ENCODE measurements around the gene A2M.

The A2M gene

DNA sequence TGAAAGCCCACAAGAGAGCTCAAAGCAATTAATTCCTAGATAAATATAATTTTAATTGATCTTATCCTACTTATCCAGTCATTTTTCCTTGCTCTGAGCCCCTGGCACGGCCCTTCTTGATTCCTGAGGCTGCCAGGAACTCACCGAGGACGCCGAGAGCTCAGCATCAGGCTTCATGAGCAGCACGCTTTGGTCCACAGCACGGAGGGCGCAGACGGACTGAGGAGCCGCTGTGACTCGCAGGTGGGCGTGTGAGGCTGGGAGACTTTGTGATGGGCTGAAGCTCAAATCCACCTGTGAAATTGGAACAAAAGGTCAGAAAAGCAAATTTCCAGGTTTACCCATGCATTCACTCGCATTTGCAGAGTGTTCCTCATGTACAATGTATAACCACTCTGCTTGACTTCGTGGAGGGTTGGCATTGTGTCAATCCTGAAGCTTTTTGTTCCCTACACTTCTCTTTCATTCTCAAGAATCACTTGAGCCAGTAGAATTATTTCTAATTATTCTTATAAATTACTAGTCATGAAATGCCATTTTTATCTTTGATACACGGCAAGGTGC, 17.2 kb downstream of the A2M start:
- DNase-seq (ENCODE audit: low spot score) = no peak

DNA sequence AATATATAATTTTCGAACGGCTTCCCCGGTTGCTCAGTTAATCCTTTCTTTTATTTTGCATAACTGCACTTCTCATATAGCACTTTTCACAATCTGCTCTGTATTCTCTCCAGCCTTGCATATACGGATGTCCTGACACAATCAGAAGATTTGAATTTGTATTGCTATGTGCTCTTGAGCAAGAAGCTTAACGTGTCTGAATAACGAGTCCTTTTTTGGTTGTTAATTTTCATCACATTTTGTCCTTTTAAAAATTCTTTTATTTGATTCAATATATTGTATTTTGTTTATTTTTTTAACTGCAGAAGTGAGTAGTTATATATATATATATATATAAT, 17.6 kb downstream of the A2M start:
- no peak for DNase-seq (ENCODE audit: low spot score)

DNA sequence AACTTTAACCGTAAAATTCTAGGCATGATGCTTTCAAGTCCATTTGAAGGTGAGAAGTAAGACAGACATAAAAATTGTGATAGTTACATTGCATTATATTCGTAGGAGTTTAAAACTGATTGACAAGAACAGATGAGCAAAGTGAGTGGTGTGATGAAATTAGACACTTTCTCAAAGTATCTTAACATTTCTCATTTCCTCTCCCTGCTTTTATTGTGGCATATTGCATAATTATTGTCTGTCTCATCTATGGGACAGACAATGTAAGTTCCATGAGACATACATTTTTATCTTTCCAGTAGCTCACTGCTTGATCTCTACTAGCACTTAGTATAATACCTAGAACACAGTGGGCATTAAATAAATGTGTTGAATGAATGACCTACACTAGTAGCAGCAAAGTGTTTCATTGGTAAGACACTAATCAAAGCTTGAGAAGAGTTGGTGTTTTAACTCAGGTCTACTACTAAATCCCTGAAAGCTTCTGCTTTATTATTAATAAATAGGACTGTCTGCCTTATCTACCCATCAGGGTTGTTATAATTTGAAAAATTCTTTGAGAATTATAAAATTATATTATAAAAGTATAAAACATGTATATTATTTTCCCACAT, 19.0 kb downstream of the A2M start:
- no peak for DNase-seq (ENCODE audit: low spot score)

DNA sequence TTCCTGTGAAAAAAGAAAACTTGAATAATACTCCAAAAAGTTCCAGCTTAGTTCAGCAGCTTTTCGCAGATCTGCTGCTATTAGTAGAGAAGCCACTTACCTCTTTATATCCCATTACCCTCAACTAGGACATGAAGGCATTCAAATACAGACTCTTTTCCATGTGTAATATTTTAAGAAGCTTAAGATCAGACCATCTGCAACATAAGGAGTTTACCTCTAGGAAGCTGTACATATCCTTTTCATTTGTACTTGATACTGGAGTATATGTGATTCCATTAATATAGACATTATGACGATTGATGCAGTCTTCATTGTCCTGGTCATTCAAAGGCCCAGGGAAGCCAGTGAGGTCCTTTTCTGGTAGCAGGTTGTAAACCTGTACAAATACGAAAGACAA, 20.4 kb downstream of the A2M start:
- no peak for DNase-seq (ENCODE audit: low spot score)

DNA sequence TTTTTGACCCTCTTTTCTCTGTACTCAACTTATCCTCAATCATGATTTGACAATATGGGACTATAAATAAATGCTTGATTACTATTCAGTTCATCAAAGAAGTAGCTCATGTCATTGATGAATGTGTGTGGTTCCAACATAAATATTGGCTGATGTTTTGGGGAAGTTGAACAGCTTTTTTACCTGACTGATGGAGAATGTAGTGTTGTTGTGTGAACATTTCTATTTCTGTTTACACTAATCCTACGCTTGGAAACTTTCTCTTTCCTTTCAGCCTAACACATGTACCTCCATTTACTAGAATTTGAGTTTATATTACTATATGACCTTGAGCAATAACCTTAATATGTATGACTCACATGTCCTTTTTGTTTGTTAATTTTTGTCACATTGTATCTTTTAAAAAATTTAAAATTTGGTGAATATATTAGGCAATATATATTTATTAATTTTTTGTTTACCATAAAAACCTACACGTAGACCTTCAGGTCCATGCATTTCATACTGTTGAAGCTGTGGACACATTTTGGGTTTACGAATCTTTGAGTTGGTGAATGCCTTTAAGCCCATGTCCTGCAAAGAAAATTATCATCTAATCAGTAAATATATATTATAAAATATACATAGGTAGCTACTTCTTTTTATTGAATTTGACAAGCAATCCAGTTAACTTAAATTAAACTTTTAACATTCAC, 21.1 kb downstream of the A2M start:
- DNase-seq (ENCODE audit: low spot score) = no peak

DNA sequence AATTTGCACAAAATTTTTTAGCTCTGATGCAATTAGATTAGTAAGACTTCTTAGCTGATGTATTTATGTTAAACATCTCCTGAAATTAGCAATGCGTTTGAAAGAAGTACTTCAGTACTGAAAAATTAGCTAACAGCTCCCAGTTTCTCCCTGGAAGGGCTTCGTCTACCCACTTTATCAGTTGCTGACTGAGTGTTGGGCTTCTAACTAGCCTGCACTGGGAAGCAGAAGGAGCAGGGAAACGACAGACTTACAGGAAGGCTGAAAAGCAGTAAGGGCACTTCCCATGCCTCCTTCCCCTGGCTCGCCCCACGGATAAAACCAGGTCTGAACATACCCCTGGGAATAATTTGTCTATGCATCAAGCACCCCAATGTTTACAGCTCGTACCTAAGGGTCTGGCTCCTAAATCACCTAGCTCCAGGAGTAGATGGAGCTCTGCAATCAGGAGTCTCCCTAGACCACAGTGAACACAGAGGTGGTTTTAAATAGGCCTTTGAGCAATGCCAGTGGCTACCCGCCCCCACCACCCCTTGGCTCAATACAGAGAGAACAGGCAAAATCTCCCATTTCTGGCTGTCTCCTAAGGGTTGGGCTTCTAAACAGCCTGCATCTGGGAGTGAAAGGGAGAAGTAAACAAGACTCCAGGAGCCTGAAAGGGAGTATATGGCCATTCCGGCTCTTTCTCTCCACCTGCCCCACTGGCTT, 23.7 kb downstream of the A2M start:
- DNase-seq (ENCODE audit: low spot score) = no peak

DNA sequence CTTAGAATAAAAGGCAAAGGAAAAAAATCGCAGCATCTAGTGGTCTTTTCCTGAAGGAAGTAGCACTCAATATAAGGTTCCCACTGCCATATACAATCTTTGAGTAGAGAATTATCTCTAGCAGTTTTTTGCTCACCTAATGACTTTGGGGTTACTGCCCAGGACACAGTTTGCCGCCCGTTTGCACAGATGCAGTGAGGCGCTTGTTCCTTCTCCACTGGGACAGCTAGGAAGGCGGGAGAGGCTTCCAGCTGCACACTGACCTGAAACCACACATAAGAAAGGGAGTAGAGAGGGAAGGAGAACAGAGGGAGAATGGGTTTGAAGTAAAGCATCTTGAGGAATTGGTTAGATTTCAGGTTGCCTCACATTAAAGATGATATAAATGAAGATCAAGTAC, 25.5 kb downstream of the A2M start:
- DNase-seq (ENCODE audit: low spot score) = no peak

DNA sequence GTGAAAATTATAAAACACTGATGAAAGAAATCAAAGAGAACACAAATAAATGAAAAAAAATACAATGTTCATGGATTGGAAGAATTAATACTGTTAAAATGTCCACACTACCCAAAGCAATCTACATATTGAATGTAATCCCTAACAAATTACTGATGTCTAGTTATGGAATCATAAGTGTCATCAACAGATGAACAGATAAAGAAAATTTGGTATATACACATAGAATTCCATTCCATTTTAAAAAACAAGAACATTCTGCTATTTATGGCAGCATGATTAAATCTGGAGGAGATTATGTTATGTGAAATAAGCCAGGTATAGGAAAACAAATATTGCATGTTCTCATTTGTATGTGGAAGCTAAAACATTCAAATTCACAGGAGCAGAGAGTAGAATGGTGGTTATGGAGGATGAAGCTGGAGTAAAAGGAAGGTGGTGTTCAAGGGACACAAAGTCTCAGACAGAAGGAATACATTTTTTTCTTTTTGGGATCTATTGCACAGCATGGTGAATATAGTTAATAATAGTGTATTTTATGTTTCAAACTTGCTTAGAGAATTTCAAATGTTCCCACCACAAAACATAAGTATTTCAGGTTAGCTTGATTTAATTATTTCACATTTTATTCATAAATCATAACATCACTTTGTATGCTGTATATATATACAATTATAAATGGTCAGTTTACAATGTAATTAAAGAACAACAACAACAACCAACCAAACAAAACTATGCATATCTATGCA, 28.5 kb downstream of the A2M start:
- no peak for DNase-seq (ENCODE audit: low spot score)

DNA sequence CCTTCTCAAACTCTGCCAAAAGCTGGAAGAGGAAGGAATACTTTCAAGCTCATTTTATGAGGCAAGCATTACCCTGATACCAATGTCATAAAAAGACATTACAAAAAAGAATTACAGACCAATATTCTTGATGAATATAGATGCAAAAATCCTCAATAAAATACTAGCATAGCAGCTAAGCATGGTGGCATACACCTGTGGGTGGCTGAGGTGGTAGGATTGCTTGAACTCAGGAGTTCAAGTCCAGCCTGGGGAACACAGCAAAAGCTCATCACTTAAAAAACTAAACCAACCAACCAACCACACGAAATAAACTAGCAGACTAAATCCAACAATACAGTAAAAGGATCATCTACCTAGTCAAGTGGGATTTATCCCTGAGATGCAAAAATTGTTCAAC, 29.6 kb downstream of the A2M start:
- no peak for DNase-seq (ENCODE audit: low spot score)

DNA sequence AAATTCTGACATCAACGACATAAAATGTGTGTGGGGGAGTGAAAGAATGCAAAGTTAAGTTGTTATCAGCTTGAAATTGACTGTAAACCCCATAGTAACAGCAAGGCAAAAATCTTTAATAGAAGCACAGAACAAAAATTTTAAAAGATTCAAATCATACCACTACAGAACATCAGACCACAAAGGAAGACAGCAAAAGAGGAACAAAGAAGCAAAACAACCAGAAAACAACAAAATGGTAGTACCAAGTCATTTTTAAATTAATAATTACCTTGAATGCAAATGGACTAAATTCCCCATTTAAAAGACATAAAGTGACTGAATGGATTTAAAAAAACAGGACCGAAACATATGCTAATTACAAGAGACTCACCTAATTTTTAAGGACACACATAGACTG, 31.3 kb downstream of the A2M start:
- no peak for DNase-seq (ENCODE audit: low spot score)

DNA sequence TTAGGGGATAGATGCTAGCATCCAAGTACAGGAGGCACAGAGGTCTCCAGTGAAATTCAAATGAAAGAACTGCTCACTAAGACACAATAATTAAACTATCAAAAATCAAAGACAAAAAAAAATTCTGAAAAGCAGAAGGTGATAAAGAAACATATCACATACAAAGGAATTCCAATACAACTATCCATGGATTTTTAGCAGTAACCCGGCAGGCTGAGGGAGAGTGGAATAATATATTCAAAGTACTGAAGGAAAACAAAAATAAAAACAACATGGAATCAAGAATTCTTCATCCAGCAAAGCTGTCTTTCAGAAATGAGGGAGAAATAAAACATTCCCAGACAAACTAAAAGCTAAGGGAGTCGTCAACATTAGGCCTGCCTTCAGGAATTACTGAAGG, 31.9 kb downstream of the A2M start:
- no peak for DNase-seq (ENCODE audit: low spot score)

DNA sequence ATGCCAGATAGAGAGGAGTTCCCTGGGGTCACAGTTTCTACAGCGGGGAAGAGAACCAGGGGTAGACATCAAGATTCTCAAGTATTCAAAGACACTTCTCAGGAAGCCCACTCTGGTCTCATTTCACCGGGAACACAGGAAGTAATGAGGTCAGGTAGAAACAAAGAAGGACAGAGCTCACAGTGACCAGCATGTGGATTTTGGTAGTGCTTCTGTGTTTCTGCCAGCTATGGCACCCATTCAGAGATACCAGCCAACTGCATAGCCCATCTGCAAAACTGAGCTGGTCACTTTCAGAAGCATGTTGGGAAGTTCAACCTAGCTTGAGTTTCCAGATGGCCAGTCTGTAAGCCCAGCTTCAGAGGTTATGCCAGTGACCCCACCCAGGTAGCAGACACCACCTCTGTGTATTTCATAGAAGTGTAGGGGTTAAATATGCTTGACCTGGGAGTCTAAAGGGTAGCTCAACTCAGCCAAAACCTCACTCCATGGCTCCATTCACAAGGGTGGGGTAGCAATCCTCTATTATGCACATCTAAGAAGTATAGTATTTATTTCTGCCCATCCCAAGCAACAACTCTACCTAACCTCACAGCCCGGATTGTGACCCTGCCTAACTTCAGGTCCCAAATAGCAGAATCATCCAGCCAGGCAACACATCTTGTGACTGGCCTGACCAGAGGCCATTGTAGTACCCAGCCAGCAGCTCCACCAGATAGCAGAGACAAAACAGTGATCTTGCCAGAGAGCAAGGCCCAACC, 33.9 kb downstream of the A2M start:
- DNase-seq (ENCODE audit: low spot score) = no peak

DNA sequence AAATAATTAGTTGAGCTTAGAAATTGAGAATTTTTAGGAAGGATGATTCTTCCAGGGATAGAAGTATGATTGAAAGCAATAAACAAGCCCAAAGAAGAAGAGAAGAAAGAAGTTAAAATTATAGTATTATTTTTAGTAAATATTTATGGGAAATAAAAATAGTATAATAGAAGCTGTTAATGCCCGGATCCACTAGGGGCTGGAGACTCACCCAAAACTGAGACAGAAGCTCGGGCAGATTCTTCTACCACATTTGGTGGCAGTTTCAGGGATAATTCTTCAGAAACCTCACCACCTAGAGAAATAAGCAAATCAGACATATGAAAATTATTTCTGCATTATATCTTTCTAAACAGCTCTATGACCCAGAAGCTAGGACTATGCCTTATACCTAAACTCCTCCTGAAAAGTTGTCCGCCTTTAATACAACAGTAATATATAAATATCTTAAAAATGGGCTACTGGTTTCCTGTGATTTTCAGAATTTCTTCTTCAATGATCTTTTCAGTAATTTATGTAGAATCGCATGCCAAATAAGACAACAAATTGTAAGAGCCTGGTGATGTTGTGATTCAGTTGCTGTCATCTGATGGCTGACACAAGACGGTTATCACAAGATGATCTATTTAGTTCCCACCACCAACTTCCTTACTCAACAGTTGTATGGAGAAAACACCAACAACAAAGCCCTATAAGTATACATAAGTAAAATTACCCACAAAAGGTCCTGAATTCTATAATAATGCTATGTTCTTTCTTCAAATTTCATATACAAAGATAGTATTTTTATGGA, 35.6 kb downstream of the A2M start:
- no peak for DNase-seq (ENCODE audit: low spot score)

DNA sequence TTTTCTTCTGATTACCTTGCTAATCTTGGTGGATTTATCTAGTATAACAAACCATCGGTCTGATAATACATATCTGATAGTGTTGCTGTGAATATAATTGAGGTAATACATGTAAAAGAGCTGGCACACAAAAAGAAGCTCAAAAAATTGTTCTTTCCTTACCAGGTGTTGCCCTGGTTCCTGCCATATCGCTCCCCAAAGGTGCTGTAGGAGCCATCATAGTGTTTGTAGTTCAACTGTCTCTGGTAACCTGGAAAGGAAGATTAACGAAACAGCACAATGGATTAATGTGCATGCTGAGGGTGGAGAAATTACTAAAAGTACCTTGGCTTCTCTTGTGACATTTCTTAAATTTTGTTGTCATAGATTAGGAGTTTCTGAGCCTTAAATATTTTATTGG, 36.6 kb downstream of the A2M start:
- DNase-seq (ENCODE audit: low spot score) = no peak

DNA sequence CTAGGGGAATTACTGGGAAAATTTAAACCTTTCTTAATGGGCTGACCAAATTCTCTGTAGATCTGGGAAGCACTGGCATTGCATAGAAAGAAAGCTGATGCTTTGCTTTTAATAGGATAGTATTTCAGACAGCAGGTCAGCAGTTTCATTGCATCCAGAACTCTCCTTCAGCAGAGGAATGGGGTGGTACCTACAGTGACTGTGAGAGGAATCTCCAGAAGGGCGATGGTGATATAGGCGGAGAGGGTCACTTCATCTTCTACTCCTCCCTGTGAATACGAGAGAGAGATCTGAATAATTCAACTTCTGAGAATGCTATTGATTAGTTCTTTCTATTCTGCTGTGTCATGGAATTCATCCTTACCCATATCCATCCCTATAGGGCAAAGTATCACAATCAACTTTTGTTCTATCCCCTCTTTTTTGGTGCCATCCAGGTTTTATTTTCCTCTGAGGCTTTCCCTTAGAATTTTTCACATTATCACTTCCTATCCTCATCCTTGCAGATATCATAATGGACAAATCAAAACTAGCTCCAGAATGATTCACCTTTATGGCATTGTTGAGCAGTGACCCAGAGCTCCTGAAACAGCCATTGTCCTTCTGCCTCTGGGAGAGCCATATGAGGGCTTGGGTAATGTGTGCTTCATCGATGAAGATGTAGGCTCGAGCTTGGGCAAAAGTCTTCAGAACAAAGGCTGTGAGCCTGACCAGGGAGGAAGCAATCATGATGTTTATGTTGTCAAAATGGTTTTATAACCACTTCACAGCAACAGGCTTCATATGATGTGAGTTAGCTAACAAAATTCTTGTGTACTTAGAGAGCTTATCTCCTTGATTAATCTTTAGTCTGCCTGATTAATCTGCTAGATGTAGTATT, 38.3 kb downstream of the A2M start:
- no peak for DNase-seq (ENCODE audit: low spot score)

DNA sequence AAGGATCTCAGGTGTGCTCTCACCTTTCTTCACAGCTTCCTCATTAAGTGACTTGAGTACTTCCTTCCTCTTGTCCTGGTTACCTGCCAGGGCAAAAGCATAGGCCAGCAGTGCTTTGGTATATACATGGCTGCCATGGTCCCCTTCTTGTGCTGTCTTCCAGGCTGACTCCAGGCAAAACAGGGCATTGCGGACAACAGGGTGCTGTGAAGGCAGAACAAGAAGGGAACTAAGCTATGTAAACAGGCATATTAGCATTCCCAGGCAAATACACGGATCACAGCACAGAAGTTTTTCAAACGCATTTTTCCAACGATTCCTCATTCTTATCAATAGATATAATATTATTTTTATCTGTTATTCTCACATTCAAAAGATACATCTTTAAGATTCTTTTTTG, 39.0 kb downstream of the A2M start:
- no peak for DNase-seq (ENCODE audit: low spot score)

DNA sequence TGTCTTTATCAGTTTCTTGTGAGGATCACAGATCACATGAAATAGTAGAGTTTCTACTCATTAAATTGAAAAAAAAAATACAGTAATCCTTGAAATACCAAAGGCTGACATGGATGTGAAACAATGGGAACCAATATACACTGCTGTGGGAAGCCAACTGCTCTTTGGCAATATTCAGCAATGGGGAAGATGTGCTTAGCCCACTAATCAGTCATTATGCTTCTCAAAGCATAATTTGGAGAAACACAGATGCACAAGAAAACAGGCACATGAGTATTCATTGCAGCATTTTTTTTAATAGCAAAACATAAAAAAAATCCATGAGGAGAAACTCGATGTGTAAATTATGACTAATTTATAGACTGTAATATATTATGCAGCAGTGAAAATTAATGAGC, 40.6 kb downstream of the A2M start:
- DNase-seq (ENCODE audit: low spot score) = no peak

DNA sequence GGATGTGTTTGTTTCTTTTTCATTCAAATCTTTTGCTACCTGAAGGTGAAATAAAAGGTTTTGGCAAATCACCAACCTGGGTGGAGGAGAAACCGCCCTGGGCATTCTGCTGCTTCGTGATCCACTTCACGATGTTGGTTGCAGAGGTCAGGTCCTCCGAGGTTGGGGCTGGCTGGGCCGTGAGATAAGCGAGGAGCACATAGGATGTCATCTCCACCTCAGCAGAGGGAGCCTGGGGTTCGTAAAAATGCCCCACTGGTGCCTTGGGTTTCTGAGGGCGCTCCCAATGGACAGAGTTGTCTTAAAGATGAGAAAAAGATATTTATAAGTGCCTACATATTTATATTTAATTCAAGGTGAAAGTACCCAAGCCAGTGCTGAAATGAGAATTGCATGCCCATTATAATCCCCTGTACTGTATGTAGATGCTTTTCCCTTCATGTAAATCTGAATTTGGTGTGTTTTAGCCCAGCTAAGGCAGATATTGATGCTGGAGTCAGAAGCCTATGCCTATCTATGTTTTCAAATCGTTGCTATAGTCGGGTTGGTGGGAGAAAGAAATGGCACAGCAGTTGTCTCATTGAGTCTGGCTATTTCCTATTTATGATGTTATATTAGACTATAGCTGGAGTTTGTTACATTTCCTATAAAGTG, 41.1 kb downstream of the A2M start:
- no peak for DNase-seq (ENCODE audit: low spot score)

DNA sequence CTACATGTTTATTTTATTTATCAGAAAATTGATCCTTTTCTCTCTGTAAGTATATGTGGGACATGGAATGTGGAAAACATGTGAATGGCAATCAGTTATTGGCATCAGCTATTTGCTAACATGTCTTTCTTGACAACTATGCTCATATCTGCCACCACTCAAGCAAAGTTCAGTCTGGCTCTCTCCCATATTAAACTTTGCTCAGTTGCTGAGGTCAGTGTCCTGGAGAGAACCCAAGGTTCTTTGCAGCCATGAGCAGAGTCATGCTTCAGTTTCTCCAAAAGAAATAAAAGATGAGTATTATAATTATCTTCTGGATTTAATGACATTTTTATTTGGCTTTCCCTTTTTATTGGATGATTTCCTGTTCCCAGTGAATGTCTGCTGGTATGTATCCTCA, 42.6 kb downstream of the A2M start:
- DNase-seq (ENCODE audit: low spot score) = no peak

Data from putamen (tissue), 1 donor.